Measurements from ENCODE around the gene FCSK.

The FCSK gene

GRCh38 chr16:70478169-70478568 is 23.8 kb downstream of the FCSK start:
- POLR2A ChIA-PET = no interaction called here
- TF ChIP-seq CTCF (IDR thresholded peaks at IDR 0.05; ENCODE audit: control extremely low read depth, extremely low read depth, low read depth, missing control alignments) = no peak
- DNase-seq (ENCODE audit: extremely low spot score) = no peak
- CTCF ChIA-PET = interaction anchor here (0.8 to 1.9 kb wide), 9 partner anchors 12 to 211 kb away, joined by 3 to 6 read pairs (median 3); partner anchors contain the start of gene ST3GAL2

DNA sequence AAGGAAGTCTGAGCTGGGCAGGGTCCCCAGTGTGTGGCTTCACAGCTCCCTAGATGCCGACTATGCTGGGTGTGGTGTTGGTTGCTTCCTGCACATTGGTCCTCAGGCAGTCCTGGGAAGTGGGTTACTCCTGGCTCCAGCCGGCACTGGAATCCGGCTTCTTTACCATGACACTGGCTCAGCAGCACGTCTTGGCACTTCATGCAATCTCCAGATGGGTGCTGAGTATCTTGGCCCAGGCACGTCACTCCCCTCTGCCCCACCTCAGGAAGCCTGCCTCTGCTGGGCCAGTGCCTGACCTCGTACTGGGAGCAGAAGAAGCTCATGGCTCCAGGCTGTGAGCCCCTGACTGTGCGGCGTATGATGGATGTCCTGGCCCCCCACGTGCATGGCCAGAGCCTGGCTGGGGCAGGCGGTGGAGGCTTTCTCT is 24.5 kb downstream of the FCSK start:
- no peak for TF ChIP-seq CTCF (IDR thresholded peaks at IDR 0.05; ENCODE audit: control extremely low read depth, extremely low read depth, low read depth, missing control alignments)
- CTCF ChIA-PET = interaction anchor here (0.8 to 1.9 kb wide), 6 partner anchors 12 to 99 kb away, joined by 3 to 6 read pairs (median 4); partner anchors contain the start of gene ST3GAL2
- POLR2A ChIA-PET = no interaction called here
- no peak for DNase-seq (ENCODE audit: extremely low spot score)

GRCh38 chr16:70480127-70481105 is 26.0 kb downstream of the FCSK start:
- no peak for TF ChIP-seq CTCF (IDR thresholded peaks at IDR 0.05; ENCODE audit: control extremely low read depth, extremely low read depth, low read depth, missing control alignments)
- ChIA-PET CTCF (interaction anchor here (1.2 to 1.4 kb wide), 2 partner anchors 27 to 89 kb away, joined by 3 to 4 read pairs; no protein-coding TSS in a partner anchor), POLR2A (interaction anchor here (0.5 to 0.6 kb wide), 2 partner anchors 23 to 137 kb away, joined by 3 to 6 read pairs; no protein-coding TSS in a partner anchor)
- DNase-seq (ENCODE audit: extremely low spot score) = no peak

- POLR2A ChIA-PET = interaction anchor here (0.6 kb wide), 1 partner anchor 52 kb away, joined by 12 read pairs; no protein-coding TSS in a partner anchor
- CTCF ChIA-PET = no interaction called here
- DNase-seq (ENCODE audit: extremely low spot score) = no peak
- TF ChIP-seq CTCF (IDR thresholded peaks at IDR 0.05; ENCODE audit: control extremely low read depth, extremely low read depth, low read depth, missing control alignments) = no peak
Measured at GRCh38 chr16:70481929-70482536, 27.6 kb downstream of the FCSK start.

GRCh38 chr16:70482624-70483023 is 28.2 kb downstream of the FCSK start:
- CTCF ChIA-PET = no interaction called here
- no peak for TF ChIP-seq CTCF (IDR thresholded peaks at IDR 0.05; ENCODE audit: control extremely low read depth, extremely low read depth, low read depth, missing control alignments)
- no peak for DNase-seq (ENCODE audit: extremely low spot score)
- POLR2A ChIA-PET = interaction anchor here (0.6 kb wide), 1 partner anchor 53 kb away, joined by 12 read pairs; no protein-coding TSS in a partner anchor

GRCh38 chr16:70483426-70483825 is 29.0 kb downstream of the FCSK start:
- CTCF ChIA-PET = interaction anchor here (1.2 to 2.0 kb wide), 2 partner anchors 13 kb away, joined by 4 to 14 read pairs; no protein-coding TSS in a partner anchor

More at GRCh38 chr16:70483426-70483825, 29.0 kb downstream of the FCSK start:
- POLR2A ChIA-PET = interaction anchor here (0.6 kb wide), 1 partner anchor 116 kb away, joined by 3 read pairs; no protein-coding TSS in a partner anchor
- peak; percentile 66 for DNase-seq (ENCODE audit: extremely low spot score)
- TF ChIP-seq CTCF (IDR thresholded peaks at IDR 0.05; ENCODE audit: control extremely low read depth, extremely low read depth, low read depth, missing control alignments) = no peak
